ENCODE data around the gene MYH10.

Gene MYH10

GRCh38 chr17:8602679-8603078 is 27.8 kb downstream of the MYH10 start:
- TF ChIP-seq CTCF (IDR thresholded peaks at IDR 0.05): no peak

GRCh38 chr17:8599351-8600011 is 31.0 kb downstream of the MYH10 start:
- TF ChIP-seq CTCF (IDR thresholded peaks at IDR 0.05): no peak

GRCh38 chr17:8598913-8599312 is 31.6 kb downstream of the MYH10 start:
- TF ChIP-seq CTCF (IDR thresholded peaks at IDR 0.05): no peak

- TF ChIP-seq CTCF (IDR thresholded peaks at IDR 0.05): no peak
Measured at GRCh38 chr17:8593830-8594229, 36.7 kb downstream of the MYH10 start.

GRCh38 chr17:8593276-8593675 is 37.2 kb downstream of the MYH10 start:
- no peak for TF ChIP-seq CTCF (IDR thresholded peaks at IDR 0.05)

- TF ChIP-seq CTCF (IDR thresholded peaks at IDR 0.05): no peak
Measured at GRCh38 chr17:8588877-8589554, 41.5 kb downstream of the MYH10 start.

- no peak for TF ChIP-seq CTCF (IDR thresholded peaks at IDR 0.05)
Measured at GRCh38 chr17:8586766-8587165, 43.8 kb downstream of the MYH10 start.

Data from LNCAP (cell line).